Right lobe of liver (tissue), 6 donors: ENCODE measurements around the gene FRZB. TPM values are rescaled to one million over a fixed set of nuclear protein-coding genes. Genes with fewer than 3 reads are reported as not detected.

Source experiments
- ATAC-seq, 4 donors: fragments of 200-7000 bp; cut with Tn5 transposase; one replicate each; pipeline ENCODE4 v1.9.1; 2020; ENCODE audit warnings: mild to moderate bottlenecking in 4 of 4, moderate library complexity in 4 of 4
- DNase-seq, 3 donors: peaks; one replicate each; pipeline ENCODE4 v3.0.0-alpha.2; 2020
- H3K27ac ChIP-seq, 3 donors: fragments of 200-600 bp; one replicate each; pipeline ENCODE4 v1.8.0; 2022
- H3K27me3 ChIP-seq, 2 donors: fragments of 200-600 bp; one replicate each; pipeline ENCODE4 v1.8.0; 2022
- H3K36me3 ChIP-seq, 4 donors: fragments of 200-600 bp; sonication (generic) in 1 of 4; one replicate each; pipeline versions ENCODE4 v1.5.1 to v1.8.0; 2017 to 2022; ENCODE audit warnings: control low read depth in 1 of 4
- H3K4me1 ChIP-seq, 4 donors: fragments of 200-600 bp; sonication (generic) in 1 of 4; one replicate each; pipeline versions ENCODE4 v1.5.1 to v1.8.0; 2017 to 2022; ENCODE audit warnings: control low read depth in 1 of 4
- H3K4me3 ChIP-seq, 3 donors: fragments of 200-600 bp; one replicate each; pipeline ENCODE4 v1.8.0; 2022
- H3K9me3 ChIP-seq, 4 donors: fragments of 200-600 bp; sonication (generic) in 1 of 4; one replicate each; pipeline versions ENCODE4 v1.5.1 to v1.8.0; 2017 to 2022; ENCODE audit warnings: control low read depth in 1 of 4
- CTCF ChIP-seq, 4 donors: fragments of 200-600 bp in 3 of 4; fragments of 450-650 bp in 1 of 4; IDR thresholded peaks; one replicate each; pipeline versions ENCODE4 v1.5.1 to v1.8.0; 2016 to 2022; ENCODE audit warnings: antibody characterized with exemption in 4 of 4, mild to moderate bottlenecking in 2 of 4
- POLR2A ChIP-seq: fragments of 450-650 bp; IDR thresholded peaks from one replicate; pipeline ENCODE4 v1.6.1; 2017; ENCODE audit warnings: antibody characterized with exemption, mild to moderate bottlenecking
- WGBS: methylation state at CpG from one replicate; pipeline ENCODE4 v1.1.6; 2018; ENCODE audit warnings: low coverage, low lambda C conversion rate; ENCODE audit not compliant: insufficient coverage; ENCODE audit errors: missing lambda C conversion rate; 5-methylcytosine and 5-hydroxymethylcytosine counted together
- intact Hi-C, 2 donors: fragments of 100-400 bp; cut with DNase I; formaldehyde crosslinking; loops; one replicate each; pipeline versions ENCODE4 v1.11.2 to v1.14.1; 2022
- total RNA-seq, 6 experiments: library from RNA; depleted of rRNA in 2 of 6; stranded (reverse); fragments of >200 nt in 2 of 6; fragmentation: NEBNext Ultra II Directional in 3 of 6; extraction: Animal tissue kit (Norgen Biotek cat#: 25700) in 3 of 6; gene quantifications; one replicate each; pipeline versions ENCODE4 v1.1.0 to v1.2.4, GENCODE V29; 2016 to 2023
- donor health status: DM: no; HTN: yes; CAD: no.
- donor health status: DM: no; HTN: no; CAD: no.
- donor health status: DM: no; HTN: no; CAD: no.
- donor health status: DM: no; HTN: yes; CAD: no.
- donor health status: DM: no; HTN: yes; CAD: no.

FRZB gene
- total RNA-seq, 6 experiments from 2014 or later: 0.14 to 0.93 (median 0.59) TPM

GRCh38 chr2:182901748-182902147 lies 35.3 kb upstream of the FRZB start:
- peak in 1 of 4 donors; percentile 21 for ATAC-seq
- H3K4me3 ChIP-seq: no peak overlapping the region
- no peak for TF ChIP-seq POLR2A
- TF ChIP-seq CTCF (IDR thresholded peaks at IDR 0.05): no peak
- H3K36me3 ChIP-seq: no peaks in the 10 kb centered on the region
- H3K27me3 ChIP-seq: no peaks in the 10 kb centered on the region
- intact Hi-C loops: no loop called here
- H3K27ac ChIP-seq: no peak overlapping the region
- no peaks in the 10 kb centered on the region for H3K4me1 ChIP-seq
- no peak for DNase-seq
- no peaks in the 10 kb centered on the region for H3K9me3 ChIP-seq
- 90% methylated on average over 5 of the region's 6 CpGs for WGBS

DNA sequence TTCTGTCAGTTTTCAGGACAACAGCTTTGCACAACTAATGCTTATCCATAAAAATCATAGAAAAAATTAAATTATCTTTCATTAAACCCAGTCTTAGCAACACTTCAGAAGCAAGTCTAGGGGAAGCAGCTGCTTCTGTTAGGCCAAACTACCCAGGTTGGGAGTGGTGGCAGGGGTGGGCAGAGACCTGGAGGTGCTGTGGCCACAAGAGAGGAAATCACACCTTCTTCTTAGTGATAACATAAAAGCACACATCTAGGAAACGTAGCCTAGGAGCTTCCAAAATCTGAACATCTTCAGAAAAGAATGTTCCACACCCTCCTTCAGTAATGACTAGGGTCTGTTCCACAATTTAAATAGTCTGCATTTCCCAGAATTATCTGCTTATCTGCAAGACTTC lies 32.3 kb upstream of the FRZB start:
- H3K9me3 ChIP-seq: no peaks in the 10 kb centered on the region
- H3K27ac ChIP-seq: no peak overlapping the region
- intact Hi-C loops: no loop called here
- H3K27me3 ChIP-seq: no peaks in the 10 kb centered on the region
- 60% methylated on average over 1 of the region's 1 CpG for WGBS
- H3K4me3 ChIP-seq: no peak overlapping the region
- DNase-seq: no peak
- TF ChIP-seq POLR2A (no peak), CTCF (IDR thresholded peaks at IDR 0.05) (no peak)
- H3K4me1 ChIP-seq: no peaks in the 10 kb centered on the region
- no peak for ATAC-seq
- H3K36me3 ChIP-seq: no peaks in the 10 kb centered on the region

DNA sequence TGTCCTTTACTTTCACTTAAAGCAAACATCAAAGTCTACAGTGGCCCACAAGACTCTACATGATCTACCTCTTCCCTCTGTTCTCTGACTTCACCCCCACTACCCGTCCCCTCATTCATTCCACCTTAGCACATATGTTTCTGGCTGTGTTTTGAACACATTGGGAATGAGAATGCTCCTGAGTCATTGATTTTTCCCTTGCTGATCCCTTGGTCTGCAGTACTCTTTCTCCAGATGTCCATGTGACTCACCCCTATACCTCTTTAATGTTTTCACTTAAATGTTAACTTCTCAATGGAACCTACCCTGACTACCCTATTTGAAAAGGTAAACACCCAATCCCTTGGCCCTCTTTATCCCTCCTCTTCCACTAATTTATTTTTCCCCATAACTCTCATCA lies 30.7 kb upstream of the FRZB start:
- H3K27ac ChIP-seq: no peak overlapping the region
- H3K4me1 ChIP-seq: no peaks in the 10 kb centered on the region
- no peaks in the 10 kb centered on the region for H3K9me3 ChIP-seq
- no peak for ATAC-seq
- H3K27me3 ChIP-seq: no peaks in the 10 kb centered on the region
- H3K36me3 ChIP-seq: no peaks in the 10 kb centered on the region
- WGBS: 86% methylated on average over 1 of the region's 1 CpG
- TF ChIP-seq CTCF (IDR thresholded peaks at IDR 0.05): no peak
- no peak for TF ChIP-seq POLR2A
- intact Hi-C loops: no loop called here
- no peak overlapping the region for H3K4me3 ChIP-seq
- DNase-seq: no peak

DNA sequence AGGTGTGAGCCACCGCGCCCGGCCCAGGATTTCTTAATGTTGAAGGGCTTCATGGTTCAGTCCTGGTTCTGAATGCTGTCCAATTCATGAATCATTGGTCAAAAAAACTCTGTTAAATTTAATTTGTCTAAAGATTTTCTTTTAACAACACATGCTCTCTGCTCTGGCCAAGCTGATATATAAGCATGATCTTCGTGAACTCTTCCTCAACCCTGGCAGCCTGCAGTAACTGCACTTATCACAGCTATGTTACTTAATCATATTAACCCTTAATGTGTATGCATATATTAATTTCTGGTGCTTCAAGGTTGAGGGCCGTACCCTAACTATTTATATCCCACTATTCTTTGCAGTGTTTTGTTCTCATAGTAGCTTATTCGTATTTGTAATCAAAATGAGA lies 29.4 kb upstream of the FRZB start:
- H3K4me3 ChIP-seq: no peak overlapping the region
- H3K36me3 ChIP-seq: no peaks in the 10 kb centered on the region
- no peak for DNase-seq
- H3K4me1 ChIP-seq: peaks cover 0 to 5% (median 0%) of the 10 kb centered on the region in 4 donors
- intact Hi-C loops: no loop called here
- ATAC-seq: peak in 2 of 4 donors; percentile 37 to 62
- H3K27ac ChIP-seq: no peak overlapping the region
- 64% methylated on average over 6 of the region's 6 CpGs for WGBS
- no peaks in the 10 kb centered on the region for H3K9me3 ChIP-seq
- no peaks in the 10 kb centered on the region for H3K27me3 ChIP-seq
- no peak for TF ChIP-seq CTCF (IDR thresholded peaks at IDR 0.05)
- no peak for TF ChIP-seq POLR2A

DNA sequence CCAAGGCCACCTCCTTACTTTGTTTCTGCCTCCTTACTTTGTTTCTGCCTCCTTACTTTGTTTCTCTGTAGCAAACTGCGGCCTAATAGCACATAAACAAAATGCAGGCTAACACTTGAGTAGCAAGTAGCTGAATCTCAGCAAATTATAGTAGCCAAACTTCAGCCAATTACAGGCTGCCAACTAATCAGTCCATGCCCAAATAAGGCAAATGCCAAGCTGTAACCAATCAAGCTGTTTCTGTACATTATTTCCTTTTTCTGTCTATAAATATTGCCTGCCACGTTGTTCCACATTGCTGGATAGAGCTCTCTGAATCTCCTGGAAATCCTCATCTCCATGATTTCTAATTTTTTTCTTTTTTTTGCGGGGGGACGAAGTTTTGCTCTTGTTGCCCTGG lies 28.7 kb upstream of the FRZB start:
- no peak for TF ChIP-seq CTCF (IDR thresholded peaks at IDR 0.05)
- no peak for TF ChIP-seq POLR2A
- intact Hi-C loops: no loop called here
- H3K27me3 ChIP-seq: no peaks in the 10 kb centered on the region
- H3K4me1 ChIP-seq: peaks cover 0 to 5% (median 0%) of the 10 kb centered on the region in 4 donors
- no peak for ATAC-seq
- WGBS: 95% methylated on average over 4 of the region's 4 CpGs
- H3K27ac ChIP-seq: no peak overlapping the region
- H3K9me3 ChIP-seq: no peaks in the 10 kb centered on the region
- H3K36me3 ChIP-seq: no peaks in the 10 kb centered on the region
- no peak overlapping the region for H3K4me3 ChIP-seq
- DNase-seq: no peak
